HG02763 (cell line): ENCODE data around the gene MFSD2B.
"Not testable (repeated sequence)": the region's sequence is repeated elsewhere in the genome, so short reads cannot be mapped to it uniquely, and the experiment has no call there.

Source experiments
- ATAC-seq: cut with Tn5 transposase; IDR thresholded peaks from one replicate; pipeline ENCODE4 v1.9.1; 2021; ENCODE audit warnings: mild to moderate bottlenecking, moderate library complexity; ENCODE audit not compliant: unreplicated experiment

The MFSD2B gene, protein sequence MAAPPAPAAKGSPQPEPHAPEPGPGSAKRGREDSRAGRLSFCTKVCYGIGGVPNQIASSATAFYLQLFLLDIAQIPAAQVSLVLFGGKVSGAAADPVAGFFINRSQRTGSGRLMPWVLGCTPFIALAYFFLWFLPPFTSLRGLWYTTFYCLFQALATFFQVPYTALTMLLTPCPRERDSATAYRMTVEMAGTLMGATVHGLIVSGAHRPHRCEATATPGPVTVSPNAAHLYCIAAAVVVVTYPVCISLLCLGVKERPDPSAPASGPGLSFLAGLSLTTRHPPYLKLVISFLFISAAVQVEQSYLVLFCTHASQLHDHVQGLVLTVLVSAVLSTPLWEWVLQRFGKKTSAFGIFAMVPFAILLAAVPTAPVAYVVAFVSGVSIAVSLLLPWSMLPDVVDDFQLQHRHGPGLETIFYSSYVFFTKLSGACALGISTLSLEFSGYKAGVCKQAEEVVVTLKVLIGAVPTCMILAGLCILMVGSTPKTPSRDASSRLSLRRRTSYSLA

DNA sequence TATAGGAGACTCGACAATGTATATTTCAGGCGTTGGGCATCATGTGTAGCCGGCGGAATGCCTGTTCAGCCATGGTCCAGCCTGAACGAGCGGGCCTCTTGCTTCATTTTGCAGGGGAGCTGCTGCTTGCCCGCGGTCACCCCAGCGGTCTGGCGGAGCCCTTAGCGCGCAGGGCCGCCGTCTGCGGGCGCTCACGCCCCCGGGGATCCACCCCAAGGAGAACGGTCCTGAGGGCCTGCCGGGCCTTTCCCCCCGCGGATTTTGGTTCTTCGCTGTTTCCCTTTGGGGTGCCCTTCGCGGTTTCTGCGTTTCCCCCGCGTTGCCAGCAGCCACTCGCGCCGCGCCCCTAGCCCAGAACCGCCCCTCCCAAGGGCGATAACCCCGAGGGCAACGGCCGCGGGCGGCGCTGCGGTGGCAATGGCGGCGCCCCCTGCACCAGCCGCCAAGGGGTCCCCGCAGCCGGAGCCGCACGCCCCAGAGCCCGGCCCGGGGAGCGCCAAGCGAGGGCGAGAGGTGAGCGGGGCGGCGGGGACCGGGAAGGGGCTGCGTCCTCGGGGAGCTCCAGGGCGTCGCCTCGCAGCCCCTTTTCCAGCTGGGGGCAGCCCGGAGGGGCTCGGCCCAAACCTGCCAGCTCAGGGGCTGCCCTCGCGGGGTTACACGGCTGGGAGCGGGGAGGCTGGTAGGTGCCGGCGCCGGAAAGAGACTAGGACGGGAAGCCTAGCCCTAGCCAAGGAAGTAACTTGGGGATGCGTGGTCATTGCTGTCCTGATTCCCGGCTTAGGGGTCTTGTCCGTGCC is at the start of gene MFSD2B:
Gene MFSD2B (plus strand): TSS at position 406 of the 797 bp plus-strand sequence. CDS start 12 bp downstream, at position 418.
- ATAC-seq = no peak

DNA sequence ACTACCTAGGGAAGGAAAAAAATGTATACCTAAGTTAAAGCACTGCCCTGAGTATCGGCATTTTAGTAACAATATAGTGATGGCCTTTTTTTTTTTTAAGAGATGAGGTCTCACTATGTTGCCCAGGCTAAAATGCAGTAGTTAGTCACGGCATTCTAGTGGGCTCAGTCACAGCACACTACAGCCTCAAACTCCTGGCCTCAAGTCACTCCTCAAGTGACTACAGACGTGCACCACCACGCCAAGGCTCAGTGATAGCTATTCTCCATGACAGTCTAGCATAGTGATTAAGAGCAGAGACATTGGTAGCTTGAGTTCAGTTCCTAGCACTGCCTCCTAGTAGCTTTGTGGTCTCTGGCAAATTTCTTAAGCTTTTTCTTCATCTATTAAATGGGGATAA is 42.0 kb upstream of the MFSD2B start:
- ATAC-seq = no peak

DNA sequence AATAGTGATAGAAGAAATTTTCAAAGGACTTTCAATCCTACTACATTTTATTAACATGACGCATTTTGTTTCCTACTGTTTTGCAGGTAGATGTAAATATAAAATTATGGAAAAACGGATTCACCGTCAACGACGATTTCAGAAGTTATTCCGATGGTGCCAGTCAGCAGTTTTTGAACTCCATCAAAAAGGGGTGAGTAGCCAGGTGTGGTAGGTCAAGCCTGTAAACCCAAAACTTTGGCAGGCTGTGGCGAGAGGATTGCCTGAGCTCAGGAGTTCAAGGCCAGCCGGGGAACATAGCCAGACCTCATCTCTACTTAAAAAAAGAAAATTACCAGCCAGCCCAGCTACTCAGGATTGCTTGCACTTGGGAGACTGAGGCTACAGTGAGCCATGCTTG is 33.0 kb upstream of the MFSD2B start:
- no peak for ATAC-seq

DNA sequence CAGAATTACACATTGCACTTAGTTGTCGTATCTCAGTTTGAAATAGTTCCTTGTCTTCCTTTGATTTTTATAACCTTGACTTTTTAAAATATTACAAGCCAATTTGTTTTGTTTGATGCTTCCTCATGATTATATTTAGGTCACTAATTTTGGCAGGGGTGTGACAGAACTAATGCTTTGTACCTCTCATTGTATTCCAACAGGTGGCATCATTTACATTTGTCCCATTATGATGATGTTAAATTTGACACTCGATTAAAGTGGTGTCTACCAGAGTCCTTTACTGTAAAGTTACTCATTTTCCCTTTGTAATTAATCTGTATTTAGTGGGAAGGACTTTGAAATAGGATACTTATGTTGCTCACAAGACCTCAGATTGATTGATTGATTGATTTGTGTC is 21.5 kb upstream of the MFSD2B start:
- ATAC-seq = no peak

DNA sequence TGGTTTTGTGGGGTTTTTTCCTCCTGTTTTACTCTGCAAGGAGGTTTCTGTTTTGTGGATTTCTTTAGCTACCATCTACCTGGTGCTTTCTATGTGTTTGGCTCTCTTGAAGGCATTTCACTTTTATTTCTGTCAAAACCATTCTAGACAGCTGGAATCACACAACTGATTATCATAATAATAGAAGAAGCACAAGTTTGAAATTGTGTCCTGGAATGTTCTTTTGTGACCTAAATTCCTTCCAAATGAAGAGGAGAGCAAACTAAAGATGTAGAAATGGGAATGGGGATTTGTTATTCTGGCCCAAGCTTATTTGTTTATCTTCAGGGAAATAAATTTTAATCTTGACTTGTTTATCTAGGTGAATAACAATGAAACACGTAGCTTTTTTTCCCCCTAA is 17.0 kb upstream of the MFSD2B start:
- no peak for ATAC-seq

DNA sequence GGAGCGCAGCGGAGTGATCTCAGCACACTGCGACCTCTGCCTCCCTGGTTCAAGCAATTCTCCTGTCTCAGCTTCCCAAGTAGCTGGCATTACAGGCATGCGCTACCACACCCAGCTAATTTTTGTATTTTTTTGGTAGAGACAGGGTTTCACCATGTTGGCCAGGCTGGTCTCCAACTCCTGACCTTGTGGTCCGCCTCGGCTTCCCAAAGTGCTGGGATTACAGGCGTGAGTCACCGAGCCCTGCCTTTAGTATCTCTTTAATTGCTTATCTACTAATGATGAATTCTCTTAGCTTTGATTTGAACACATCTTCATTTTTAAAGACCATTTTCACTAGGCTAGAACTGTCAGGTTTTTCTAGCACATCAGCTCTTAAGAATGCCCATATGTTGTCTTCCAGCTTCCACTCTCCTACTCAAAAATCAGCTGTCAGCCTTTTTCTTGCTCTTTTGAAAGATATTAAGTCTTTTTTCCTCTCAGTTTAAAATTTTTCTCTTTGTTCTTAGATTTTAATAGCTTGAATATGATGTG is 16.1 kb upstream of the MFSD2B start:
- ATAC-seq = no peak

DNA sequence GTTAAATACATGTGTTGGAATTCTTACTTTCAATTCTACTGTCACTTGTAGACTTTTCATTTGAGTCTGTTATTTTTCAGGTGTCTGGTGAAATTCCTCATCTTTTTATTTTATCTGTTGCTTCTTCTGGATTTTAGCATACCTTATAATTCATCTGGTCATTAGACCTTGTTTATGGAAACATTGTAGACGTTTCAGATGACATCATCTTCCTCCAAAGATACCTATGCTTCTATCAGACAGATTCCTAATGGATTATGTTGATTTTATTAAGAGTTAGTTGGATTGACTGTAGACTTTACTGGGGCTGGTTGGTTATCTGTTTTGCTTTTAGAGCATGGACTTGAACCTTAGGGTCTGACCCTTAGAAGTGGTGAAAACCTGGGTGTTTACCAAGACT is 15.3 kb upstream of the MFSD2B start:
- ATAC-seq = no peak

DNA sequence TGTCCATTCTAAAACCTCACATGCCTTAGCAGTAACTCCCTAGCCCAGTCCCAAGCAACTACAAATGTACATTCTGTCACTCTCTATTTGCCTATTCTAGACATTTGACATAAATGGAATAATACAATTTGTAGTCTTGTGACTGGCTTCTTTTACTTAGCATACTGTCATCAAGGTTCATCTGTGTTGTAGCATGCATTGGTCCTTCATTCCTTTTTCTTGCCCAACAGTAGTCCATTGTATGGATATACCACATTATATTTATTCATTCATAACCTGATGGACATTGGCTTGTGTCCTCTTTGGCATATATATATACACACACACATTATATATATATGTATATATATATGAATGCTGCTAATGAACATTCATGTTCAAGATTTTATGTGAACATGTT is 2.2 kb upstream of the MFSD2B start:
- ATAC-seq = no peak

DNA sequence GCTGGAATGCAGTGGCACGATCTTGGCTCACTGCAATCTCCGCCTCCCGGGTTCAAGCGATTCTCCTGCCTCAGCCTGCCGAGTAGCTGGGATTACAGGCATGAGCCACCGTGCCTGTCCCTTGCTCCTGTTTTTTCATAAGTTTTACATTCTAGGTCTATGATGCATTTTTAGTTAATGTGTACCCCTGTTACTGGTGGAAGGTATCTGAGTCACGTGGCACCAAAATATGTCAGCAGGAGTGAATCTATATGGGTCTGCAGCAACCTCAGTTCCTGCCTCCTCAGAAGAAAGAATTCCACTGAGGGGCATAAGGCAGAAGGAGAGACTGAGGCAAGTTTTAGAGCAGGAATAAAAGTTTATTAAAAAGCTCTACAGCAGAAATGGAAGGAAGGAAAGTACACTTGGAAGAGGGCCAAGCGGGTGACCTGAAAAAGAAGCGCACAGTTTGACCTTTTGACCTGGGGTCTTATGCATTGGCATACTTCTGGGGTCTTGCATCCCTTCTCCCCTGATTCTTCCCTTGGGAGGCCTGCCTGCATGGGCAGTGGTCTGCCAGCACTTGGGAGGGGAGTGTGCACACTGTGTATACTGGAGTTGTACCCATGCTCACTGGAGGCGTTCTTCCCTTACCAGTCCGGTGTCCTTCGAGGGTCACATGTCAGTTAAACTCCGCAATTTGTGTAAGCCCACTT is 1.1 kb upstream of the MFSD2B start:
- no peak for ATAC-seq

DNA sequence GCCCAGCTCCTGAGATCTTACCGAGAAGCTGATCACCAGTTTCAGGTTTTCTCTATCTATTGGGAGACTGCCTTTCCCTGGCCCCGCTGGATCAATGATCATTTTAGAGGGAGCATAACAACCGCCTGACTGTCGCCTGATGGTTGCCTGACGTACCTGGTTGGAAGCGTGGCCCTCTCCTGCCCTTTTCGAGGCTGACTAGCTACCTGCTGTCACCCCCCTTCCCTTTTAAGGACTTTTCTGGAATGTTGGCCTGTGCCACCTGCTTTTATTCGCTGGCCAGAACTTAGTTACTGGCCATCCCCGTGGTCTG is 562 bp upstream of the MFSD2B start:
- no peak for ATAC-seq

DNA sequence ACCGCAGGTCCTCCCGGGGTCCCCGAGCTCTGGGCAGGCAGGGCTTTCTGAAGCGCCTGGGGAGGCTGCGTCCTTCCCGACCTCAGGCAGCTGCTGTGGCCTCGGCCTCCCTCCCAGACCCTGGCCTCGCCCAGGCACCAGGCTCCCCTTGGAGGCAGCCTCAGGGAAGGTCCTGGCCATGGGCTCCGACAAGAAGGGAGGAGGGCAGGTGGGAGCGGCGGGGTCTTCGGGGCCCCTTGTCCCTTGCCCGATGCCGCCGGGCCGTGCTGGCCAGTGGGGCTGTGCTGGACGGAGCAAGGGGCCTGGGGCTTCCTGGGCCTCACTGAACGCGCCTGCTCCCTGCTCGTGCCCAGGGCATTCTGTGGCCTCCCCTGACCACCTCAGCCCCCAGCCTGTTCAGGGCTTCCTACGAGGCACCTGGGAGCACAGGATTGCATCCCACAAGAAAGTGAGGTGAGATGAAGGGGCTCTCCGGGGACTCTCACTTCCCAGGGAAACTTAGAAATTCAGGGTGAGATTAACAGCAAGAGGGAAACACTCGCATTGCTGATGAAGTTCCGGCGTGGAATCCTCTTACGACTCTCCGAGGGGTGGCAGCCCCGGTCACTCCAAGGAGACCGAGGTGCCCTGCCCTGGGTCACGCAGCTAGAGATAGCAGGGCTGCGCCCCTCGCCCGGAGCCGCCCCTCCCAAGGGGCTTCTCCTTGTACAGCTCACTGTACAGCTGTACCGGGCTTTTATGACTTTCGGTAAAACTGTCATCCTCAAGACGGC is 778 bp downstream of the MFSD2B start:
- no peak for ATAC-seq

DNA sequence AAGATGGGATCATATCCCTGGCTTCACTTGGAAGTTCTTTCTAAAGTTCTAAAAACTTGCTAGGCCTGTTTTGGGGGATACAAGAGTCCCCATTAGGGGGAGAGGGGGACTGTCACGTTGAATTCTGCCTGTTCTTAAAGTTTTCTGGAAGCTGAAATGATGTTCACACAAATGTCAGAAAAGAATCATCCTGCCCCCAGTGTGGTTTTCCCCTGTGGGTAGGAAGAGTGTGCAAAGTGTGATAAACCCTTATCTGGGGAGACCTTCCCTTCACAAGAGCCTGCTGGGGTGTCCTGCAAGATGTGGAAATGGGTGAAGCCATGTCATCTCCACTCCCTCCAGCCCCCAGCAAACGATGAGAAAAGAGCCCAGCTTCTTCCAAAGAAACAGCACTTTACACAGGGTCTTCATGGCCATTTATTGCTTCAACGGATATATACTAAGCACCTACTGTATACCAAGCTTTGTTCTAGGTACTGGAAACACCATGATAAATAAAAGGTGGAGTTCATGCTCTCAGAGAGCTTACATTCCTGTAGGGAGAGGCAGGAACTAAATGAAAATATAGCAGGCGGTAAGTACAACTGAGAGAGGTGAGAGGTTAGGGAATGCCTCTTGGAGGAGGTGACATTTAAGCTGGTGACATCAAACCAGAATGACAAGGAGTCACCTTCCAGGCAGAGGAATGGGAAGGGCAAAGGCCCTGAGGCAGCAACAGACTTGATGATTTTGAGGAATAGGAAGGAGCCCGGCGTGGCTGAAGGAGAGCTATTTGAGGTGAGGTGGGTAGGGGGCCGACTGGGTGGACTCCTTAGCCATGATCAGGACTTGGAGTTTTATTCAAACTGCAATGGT is 1.6 kb downstream of the MFSD2B start:
- ATAC-seq = no peak

DNA sequence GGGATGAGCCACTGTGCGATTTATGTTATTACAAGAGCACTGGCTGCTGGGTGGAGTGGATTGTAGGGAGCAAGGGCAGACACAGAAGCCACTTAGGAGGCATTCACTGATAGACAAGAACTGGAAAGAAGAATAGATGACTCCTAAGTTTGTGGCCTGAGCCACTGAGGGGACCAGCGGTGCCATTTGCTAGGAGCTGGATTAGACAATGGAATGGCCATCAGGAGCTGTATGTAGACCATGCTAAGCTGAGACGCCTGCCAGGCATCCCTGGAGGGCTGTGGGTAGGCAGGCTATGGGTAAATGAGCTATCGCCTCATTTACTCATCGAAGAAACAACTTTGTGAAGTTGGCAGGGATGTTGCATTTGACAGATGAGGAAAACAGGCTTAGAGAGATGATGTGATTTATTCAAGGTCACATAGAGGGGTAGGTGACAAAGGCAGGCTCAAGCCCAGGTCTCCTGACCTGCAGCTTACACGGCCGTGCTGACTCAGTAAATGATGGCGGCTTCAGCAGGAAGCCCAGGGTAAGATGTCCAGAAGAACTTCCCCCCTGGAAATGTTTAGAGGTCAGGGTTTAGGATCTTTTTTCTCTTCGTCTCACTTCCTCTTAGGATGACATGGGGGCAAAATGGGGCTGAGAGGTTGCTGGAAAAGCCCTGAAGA is 2.8 kb downstream of the MFSD2B start:
- ATAC-seq = no peak

DNA sequence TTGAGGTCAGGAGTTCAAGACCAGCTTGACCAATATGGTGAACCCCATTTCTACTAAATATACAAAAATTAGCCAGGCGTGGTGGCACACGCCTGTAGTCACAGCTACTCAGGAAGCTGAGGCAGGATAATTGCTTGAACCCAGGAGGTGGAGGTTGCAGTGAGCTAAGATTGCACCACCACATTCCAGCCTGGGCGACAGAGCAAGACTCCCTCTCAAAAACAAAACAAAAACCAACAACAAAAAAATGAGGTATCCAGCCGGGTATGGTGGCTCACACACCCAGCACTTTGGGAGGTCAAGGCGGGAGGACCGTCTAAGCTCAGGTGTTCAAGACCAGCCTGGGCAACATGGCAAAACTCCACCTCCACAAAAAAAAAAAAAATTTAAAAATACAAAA is 5.0 kb downstream of the MFSD2B start:
- not testable (repeated sequence) for ATAC-seq

DNA sequence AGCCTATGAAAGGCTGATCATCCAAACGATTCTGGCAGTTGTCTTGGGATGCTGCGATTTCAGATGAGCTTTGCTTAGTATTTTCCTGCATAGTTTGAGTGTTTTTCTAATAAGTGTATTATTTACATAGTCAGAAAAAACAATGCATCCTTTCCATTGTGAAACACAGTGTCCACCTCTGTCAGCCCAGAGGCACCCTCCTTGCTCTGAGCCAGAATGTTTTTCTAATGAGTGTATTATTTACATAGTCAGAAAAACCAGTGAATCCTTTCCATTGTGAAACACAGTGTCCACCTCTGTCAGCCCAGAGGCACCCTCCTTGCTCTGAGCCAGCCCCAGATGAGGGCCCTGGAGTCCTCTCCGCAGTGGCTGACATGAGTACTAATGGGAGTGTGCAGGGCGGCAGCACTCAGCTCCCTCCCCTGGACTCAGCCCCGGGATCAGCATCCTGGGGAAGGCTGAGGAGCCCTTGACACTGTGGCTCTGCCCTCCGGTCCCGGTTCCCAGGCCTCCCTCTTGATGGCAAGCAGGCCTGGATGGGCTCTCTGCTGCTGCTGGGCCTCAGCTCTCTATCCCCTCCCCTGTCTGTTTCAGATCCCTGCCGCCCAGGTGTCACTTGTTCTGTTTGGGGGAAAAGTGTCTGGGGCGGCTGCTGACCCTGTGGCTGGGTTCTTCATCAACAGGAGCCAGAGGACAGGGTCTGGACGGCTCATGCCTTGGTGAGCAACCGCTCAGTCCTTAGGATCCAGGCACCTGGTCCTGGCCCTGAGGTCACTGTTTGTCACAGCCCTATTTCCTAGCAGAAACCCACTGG is 5.9 kb downstream of the MFSD2B start:
- no peak for ATAC-seq

DNA sequence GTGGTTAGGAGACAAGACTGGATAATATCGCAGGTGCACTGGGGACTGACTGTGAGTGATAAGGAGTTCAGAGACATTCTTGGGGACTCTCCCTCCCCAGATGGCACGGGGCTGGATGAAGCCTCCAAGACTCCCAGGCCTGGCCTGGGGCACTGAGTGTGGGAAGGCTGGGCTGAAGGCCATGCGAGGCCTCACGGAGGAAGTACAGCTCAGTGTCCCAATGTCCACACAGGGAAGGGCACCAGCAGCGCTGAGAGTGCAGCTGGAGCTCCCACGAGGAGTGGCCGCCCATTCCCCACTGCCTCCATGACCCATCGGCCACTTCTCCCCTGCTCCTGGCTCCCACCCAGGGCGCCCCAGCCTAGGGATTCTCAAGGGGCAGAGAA is 6.5 kb downstream of the MFSD2B start:
- no peak for ATAC-seq

DNA sequence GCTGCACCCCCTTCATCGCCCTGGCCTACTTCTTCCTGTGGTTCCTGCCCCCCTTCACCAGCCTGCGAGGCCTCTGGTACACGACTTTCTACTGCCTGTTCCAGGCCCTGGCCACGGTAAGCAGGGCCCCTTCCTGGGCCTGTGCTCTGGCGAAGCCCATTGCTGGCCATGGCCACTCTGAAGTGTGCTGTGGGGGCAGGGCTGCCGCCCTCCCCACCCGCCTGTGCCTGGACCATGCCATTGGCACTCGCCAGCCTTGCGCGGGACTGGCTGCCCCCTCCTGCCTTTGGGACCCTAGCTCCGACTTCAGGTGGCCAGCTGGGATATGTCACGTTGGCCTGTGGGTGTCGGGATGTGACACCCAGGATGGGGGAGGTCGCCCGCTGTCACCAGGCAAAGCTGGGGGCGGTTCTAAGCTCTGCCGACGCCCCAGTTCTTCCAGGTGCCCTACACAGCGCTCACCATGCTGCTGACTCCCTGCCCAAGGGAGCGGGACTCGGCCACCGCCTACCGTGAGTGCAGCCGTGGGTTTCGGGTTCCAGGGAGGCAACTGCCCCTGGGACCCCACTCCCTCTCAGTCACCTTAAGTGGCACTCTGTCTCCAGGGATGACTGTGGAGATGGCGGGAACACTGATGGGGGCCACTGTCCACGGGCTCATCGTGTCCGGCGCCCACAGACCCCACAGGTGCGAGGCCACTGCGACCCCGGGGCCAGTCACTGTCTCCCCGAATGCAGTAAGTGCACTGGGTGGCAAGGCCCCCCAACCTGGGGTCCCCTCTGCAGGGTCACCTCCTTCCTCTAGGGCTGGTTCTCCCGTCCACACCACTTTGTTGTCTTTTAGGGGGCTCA is 7.2 kb downstream of the MFSD2B start:
- no peak for ATAC-seq
